NB4 (cell line): ENCODE measurements around the gene IP6K1.
"Not testable (repeated sequence)": the region's sequence is repeated elsewhere in the genome, so short reads cannot be mapped to it uniquely, and the experiment has no call there.

Experiments used
- MYC ChIP-seq: IDR thresholded peaks from 2 replicates; pipeline ENCODE4 v1.6.1; 2011; ENCODE audit warnings: low read depth, low read length
- POLR2A ChIP-seq: IDR thresholded peaks from 2 replicates; pipeline ENCODE4 v1.6.1; 2011; ENCODE audit warnings: mild to moderate bottlenecking; ENCODE audit not compliant: insufficient read length; ENCODE audit errors: extremely low read depth
- TF ChIP-seq, protein P1 (sequence below): IDR thresholded peaks from one replicate; pipeline ENCODE4 v1.5.1; 2012; ENCODE audit warnings: low read depth, low read length
- TF ChIP-seq, protein P2 (sequence below): IDR thresholded peaks from 2 replicates; pipeline ENCODE4 v1.6.1; 2011; ENCODE audit warnings: low read depth, low read length

- TF ChIP-seq, protein P1, sequence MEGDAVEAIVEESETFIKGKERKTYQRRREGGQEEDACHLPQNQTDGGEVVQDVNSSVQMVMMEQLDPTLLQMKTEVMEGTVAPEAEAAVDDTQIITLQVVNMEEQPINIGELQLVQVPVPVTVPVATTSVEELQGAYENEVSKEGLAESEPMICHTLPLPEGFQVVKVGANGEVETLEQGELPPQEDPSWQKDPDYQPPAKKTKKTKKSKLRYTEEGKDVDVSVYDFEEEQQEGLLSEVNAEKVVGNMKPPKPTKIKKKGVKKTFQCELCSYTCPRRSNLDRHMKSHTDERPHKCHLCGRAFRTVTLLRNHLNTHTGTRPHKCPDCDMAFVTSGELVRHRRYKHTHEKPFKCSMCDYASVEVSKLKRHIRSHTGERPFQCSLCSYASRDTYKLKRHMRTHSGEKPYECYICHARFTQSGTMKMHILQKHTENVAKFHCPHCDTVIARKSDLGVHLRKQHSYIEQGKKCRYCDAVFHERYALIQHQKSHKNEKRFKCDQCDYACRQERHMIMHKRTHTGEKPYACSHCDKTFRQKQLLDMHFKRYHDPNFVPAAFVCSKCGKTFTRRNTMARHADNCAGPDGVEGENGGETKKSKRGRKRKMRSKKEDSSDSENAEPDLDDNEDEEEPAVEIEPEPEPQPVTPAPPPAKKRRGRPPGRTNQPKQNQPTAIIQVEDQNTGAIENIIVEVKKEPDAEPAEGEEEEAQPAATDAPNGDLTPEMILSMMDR: not testable (repeated sequence)
- TF ChIP-seq POLR2A, MYC: not testable (repeated sequence)
- TF ChIP-seq, protein P2, sequence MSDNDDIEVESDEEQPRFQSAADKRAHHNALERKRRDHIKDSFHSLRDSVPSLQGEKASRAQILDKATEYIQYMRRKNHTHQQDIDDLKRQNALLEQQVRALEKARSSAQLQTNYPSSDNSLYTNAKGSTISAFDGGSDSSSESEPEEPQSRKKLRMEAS: not testable (repeated sequence)
These were observed 36.8 kb upstream of the IP6K1 start for GRCh38 chr3:49823131-49823530.
